GM12865 (cell line): Measurements from ENCODE around the gene SHKBP1.
"Not testable (repeated sequence)": the region's sequence is repeated elsewhere in the genome, so short reads cannot be mapped to it uniquely, and the experiment has no call there.

Source experiments
- DNase-seq: peaks from one replicate; pipeline ENCODE4 v3.0.0; 2010; ENCODE audit warnings: low read depth
- H3K4me3 ChIP-seq: 2 replicates; pipeline ENCODE4 v1.5.1; 2011; ENCODE audit warnings: mild to moderate bottlenecking, low read depth, low read length, control low read depth
- CTCF ChIP-seq: IDR thresholded peaks from 2 replicates; pipeline ENCODE4 v1.5.1; 2011; ENCODE audit warnings: low read length, control low read depth, low read depth, inconsistent platforms; ENCODE audit not compliant: insufficient read depth; ENCODE audit errors: missing control alignments

The SHKBP1 gene

GRCh38 chr19:40534148-40534547 is 42.5 kb upstream of the SHKBP1 start:
- no peak for TF ChIP-seq CTCF
- no peak for DNase-seq
- no peak overlapping the region for H3K4me3 ChIP-seq

GRCh38 chr19:40539070-40539469 is 37.6 kb upstream of the SHKBP1 start:
- TF ChIP-seq CTCF: no peak
- no peak for DNase-seq
- H3K4me3 ChIP-seq: no peak overlapping the region

GRCh38 chr19:40542202-40542859 is 34.3 kb upstream of the SHKBP1 start:
- no peak for DNase-seq
- no peak for TF ChIP-seq CTCF
- H3K4me3 ChIP-seq: no peak overlapping the region

- no peak overlapping the region for H3K4me3 ChIP-seq
- TF ChIP-seq CTCF: no peak
- DNase-seq: no peak
Measured at GRCh38 chr19:40543029-40543597, 33.6 kb upstream of the SHKBP1 start.

GRCh38 chr19:40546153-40546841 is 30.4 kb upstream of the SHKBP1 start:
- not testable (repeated sequence) for H3K4me3 ChIP-seq, DNase-seq

GRCh38 chr19:40547190-40547589 is 29.5 kb upstream of the SHKBP1 start:
- DNase-seq, H3K4me3 ChIP-seq: not testable (repeated sequence)

- no peak for DNase-seq
- H3K4me3 ChIP-seq: no peak overlapping the region
- TF ChIP-seq CTCF: no peak
Measured at GRCh38 chr19:40547836-40548235, 28.8 kb upstream of the SHKBP1 start.
